Stomach smooth muscle (tissue), 2 donors: ENCODE results near the gene UMAD1.
"Not testable (repeated sequence)": the region's sequence is repeated elsewhere in the genome, so short reads cannot be mapped to it uniquely, and the experiment has no call there.

Source experiments
- H3K27ac ChIP-seq: one replicate; pipeline ENCODE4 v1.7.0; 2013; ENCODE audit warnings: mild to moderate bottlenecking, low read length, inconsistent platforms
- H3K27me3 ChIP-seq, 2 donors: one replicate each; pipeline ENCODE4 v1.7.0; 2013; ENCODE audit warnings: low read length in 2 of 2; ENCODE audit not compliant: insufficient read depth in 2 of 2, control insufficient read depth in 1 of 2
- H3K36me3 ChIP-seq, 2 donors: one replicate each; pipeline ENCODE4 v1.7.0; 2013; ENCODE audit warnings: low read length in 2 of 2; ENCODE audit not compliant: control insufficient read depth in 2 of 2, insufficient read depth in 2 of 2
- H3K4me1 ChIP-seq: one replicate; pipeline ENCODE4 v1.7.0; 2013; ENCODE audit warnings: low read length; ENCODE audit not compliant: control insufficient read depth, insufficient read depth
- H3K4me3 ChIP-seq, 2 donors: one replicate each; pipeline ENCODE4 v1.7.0; 2013; ENCODE audit warnings: low read length in 2 of 2
- H3K9ac ChIP-seq, 2 donors: one replicate each; pipeline ENCODE4 v1.7.0; 2013; ENCODE audit warnings: low read length in 2 of 2, mild to moderate bottlenecking in 1 of 2
- H3K9me3 ChIP-seq, 2 donors: one replicate each; pipeline ENCODE4 v1.7.0; 2013; ENCODE audit warnings: low read length in 2 of 2; ENCODE audit not compliant: control insufficient read depth in 2 of 2
- donor health status: healthy.
- donor health status: Pancreatic carcinoma.

Gene UMAD1

GRCh38 chr7:7815395-7815794 lies 174.8 kb downstream of the UMAD1 start:
- H3K9ac ChIP-seq = no peak overlapping the region
- H3K27ac ChIP-seq = no peak overlapping the region

GRCh38 chr7:7816084-7816483 lies 175.5 kb downstream of the UMAD1 start:
- Histone ChIP-seq H3K27ac (no peak overlapping the region), H3K4me3 (no peak overlapping the region), H3K4me1 (no peaks in the 10 kb centered on the region), H3K9ac (no peak overlapping the region), H3K36me3 (no peaks in the 10 kb centered on the region), H3K27me3 (no peaks in the 10 kb centered on the region), H3K9me3 (no peaks in the 10 kb centered on the region)

More at GRCh38 chr7:7815395-7815794, 174.8 kb downstream of the UMAD1 start:
- no peaks in the 10 kb centered on the region for H3K27me3 ChIP-seq
- no peak overlapping the region for H3K4me3 ChIP-seq
- H3K4me1 ChIP-seq = no peaks in the 10 kb centered on the region
- no peaks in the 10 kb centered on the region for H3K36me3 ChIP-seq
- H3K9me3 ChIP-seq = no peaks in the 10 kb centered on the region

- Histone ChIP-seq H3K9me3 (no peaks in the 10 kb centered on the region), H3K27me3 (no peaks in the 10 kb centered on the region), H3K36me3 (no peaks in the 10 kb centered on the region), H3K4me1 (no peaks in the 10 kb centered on the region), H3K4me3 (no peak overlapping the region), H3K9ac (no peak overlapping the region), H3K27ac (no peak overlapping the region)
These were observed 176.4 kb downstream of the UMAD1 start for GRCh38 chr7:7816816-7817536.

- Histone ChIP-seq H3K9me3 (no peaks in the 10 kb centered on the region), H3K27me3 (no peaks in the 10 kb centered on the region), H3K27ac (no peak overlapping the region), H3K4me3 (no peak overlapping the region), H3K4me1 (no peaks in the 10 kb centered on the region), H3K9ac (no peak overlapping the region), H3K36me3 (no peaks in the 10 kb centered on the region)
These were observed 177.2 kb downstream of the UMAD1 start for GRCh38 chr7:7817748-7818147.

- H3K4me3 ChIP-seq, H3K36me3 ChIP-seq, H3K27me3 ChIP-seq, H3K9ac ChIP-seq, H3K9me3 ChIP-seq, H3K4me1 ChIP-seq, H3K27ac ChIP-seq: not testable (repeated sequence)
These were observed 177.6 kb downstream of the UMAD1 start for GRCh38 chr7:7818179-7818578.

GRCh38 chr7:7819442-7820247 lies 179.1 kb downstream of the UMAD1 start:
- Histone ChIP-seq H3K9ac (no peak overlapping the region), H3K36me3 (no peaks in the 10 kb centered on the region), H3K27me3 (no peaks in the 10 kb centered on the region), H3K9me3 (no peaks in the 10 kb centered on the region), H3K4me3 (no peak overlapping the region), H3K27ac (no peak overlapping the region), H3K4me1 (no peaks in the 10 kb centered on the region)

GRCh38 chr7:7820409-7820808 lies 179.9 kb downstream of the UMAD1 start:
- no peak overlapping the region for H3K9ac ChIP-seq
- H3K9me3 ChIP-seq = no peaks in the 10 kb centered on the region
- H3K27me3 ChIP-seq = no peaks in the 10 kb centered on the region
- H3K4me1 ChIP-seq = no peaks in the 10 kb centered on the region
- H3K36me3 ChIP-seq = no peaks in the 10 kb centered on the region
- H3K27ac ChIP-seq = no peak overlapping the region
- H3K4me3 ChIP-seq = no peak overlapping the region

GRCh38 chr7:7820939-7821338 lies 180.4 kb downstream of the UMAD1 start:
- Histone ChIP-seq H3K36me3 (no peaks in the 10 kb centered on the region), H3K4me3 (no peak overlapping the region), H3K27me3 (no peaks in the 10 kb centered on the region), H3K27ac (no peak overlapping the region), H3K9ac (no peak overlapping the region), H3K4me1 (no peaks in the 10 kb centered on the region), H3K9me3 (no peaks in the 10 kb centered on the region)

GRCh38 chr7:7821517-7821916 lies 181.0 kb downstream of the UMAD1 start:
- no peaks in the 10 kb centered on the region for H3K36me3 ChIP-seq
- H3K27me3 ChIP-seq = no peaks in the 10 kb centered on the region
- H3K27ac ChIP-seq = no peak overlapping the region
- H3K9ac ChIP-seq = no peak overlapping the region
- H3K9me3 ChIP-seq = no peaks in the 10 kb centered on the region
- H3K4me1 ChIP-seq = no peaks in the 10 kb centered on the region
- H3K4me3 ChIP-seq = no peak overlapping the region

- H3K36me3 ChIP-seq, H3K27me3 ChIP-seq, H3K9me3 ChIP-seq, H3K9ac ChIP-seq, H3K27ac ChIP-seq, H3K4me3 ChIP-seq, H3K4me1 ChIP-seq: not testable (repeated sequence)
These were observed 184.7 kb downstream of the UMAD1 start for GRCh38 chr7:7825294-7825693.

GRCh38 chr7:7829667-7830066 lies 189.1 kb downstream of the UMAD1 start:
- no peaks in the 10 kb centered on the region for H3K4me1 ChIP-seq
- no peaks in the 10 kb centered on the region for H3K9me3 ChIP-seq
- H3K27ac ChIP-seq = no peak overlapping the region
- H3K27me3 ChIP-seq = no peaks in the 10 kb centered on the region
- no peak overlapping the region for H3K4me3 ChIP-seq
- H3K9ac ChIP-seq = no peak overlapping the region
- H3K36me3 ChIP-seq = no peaks in the 10 kb centered on the region
